ENCODE measurements around the gene ZNF549.

Gene ZNF549

DNA sequence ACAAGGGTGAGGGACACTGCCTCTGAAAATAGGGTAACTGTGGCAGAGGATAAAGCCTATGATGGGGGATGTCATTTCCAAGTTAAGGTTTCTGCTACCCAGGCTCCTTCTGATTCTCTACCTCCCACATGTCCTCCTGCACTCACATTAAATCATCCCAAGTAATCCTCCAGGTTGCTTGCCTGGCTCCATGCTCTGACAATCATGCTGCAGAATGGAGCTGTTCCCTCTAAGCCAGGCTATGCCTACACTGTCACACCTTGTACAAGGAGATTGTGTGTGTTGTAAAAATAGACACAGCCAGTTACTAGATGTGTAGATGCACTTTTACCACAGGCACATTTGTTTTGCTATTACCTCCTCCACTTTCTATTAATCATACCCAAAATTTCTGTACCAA is 43.6 kb downstream of the ZNF549 start:
- no peak for DNase-seq

DNA sequence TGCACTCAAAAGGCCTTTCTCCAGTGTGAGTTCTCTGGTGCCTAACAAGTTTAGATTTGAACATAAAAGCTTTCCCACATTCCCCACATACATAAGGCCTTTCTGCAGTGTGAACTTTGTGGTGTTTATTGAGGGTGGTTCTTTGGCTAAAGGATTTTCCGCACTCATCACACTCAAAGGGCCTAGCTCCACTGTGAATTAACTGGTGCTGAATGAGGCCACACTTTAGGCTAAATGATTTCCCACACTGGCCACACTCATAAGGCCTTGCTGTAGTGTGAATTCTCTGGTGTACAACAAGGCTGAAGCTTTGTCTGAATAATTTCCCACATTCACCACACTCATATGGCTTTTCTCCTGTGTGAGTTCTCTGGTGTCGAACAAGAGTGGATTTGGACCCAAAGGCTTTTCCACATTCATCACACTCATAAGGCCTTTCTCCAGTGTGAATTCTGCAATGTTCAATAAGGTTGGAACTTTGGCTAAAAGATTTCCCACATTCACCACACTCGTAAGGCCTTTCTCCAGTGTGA is 45.3 kb downstream of the ZNF549 start:
- no peak for DNase-seq

DNA sequence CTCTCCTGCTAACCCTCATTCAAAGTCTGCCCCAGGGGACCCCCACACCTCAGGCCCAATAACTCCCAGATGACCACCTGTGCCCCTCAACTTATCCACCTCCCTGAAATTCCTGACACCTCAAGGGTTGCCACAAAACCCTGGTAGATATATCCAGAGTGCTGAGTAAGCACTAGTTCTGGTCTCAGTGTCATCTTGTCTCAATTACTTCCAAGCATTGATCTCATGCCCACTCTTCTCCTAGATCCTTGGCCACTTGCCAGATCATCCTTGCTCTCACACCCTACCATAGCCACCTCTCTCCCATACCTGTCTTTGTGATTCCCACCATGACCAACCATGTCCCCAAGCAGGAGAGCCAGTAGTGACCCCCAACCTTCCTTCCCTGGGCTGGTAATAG is 49.5 kb downstream of the ZNF549 start:
- DNase-seq, result no peak

DNA sequence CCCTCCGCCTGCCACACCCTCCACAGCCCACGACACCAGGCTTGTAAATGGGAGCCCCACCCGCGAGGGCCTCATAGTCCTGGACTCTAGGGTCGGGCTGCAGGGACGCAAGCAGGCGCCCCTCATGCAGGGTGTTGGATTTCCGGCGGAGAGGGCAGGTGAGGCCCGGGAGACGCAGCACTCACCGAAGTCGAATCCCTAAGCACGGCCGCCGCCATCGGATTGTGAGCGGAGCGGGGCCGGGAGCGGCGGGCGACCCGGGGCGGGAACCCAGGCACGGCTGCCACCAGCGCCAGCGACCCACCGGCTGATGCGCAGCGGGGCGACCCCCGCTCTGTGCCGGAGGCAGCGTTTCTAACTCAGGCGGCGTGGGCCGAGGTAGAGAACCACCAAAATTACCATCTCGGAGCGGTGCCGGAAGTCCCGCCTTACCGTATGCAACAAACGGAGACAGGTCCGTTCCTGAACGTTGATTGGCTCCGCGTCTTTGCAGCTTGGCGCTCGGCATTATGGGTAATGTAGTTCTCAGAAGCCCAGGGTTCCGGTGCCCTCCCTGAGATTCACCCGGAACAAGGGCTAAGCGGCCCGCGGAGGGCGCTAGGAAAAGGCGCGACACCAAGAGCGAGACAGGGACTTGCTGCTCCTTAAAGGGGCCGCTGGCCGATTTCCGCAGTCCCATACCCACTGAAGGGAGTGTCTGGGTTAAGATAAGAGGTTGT is 51.5 kb downstream of the ZNF549 start, which contains the start of gene ZNF416:
Gene ZNF416 (minus strand): TSS at position 425 of the 719 bp plus-strand sequence. CDS start 207 bp downstream, at position 218.
- peak; percentile 99 for DNase-seq

DNA sequence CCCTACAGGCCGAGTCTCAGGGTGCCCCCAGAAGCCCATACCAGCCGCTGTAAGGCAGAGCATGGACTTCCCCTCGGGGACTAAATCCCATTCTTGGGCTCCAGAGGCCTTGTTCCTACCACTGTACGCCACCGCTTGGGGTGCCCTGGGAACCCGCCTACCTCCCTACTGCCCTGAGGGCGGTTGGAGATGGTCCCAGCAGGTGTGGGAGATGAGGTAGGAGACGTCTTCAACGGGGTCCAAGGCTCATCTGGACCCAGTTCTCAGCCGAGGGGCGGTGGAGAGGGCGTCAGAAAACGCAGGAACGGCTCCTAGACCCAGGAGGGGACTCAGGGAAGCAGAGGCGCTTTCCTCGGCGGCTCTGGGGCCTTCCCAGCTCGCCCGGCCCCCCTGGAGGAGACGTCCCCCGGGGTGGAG is 56.0 kb downstream of the ZNF549 start:
- DNase-seq, result no peak

DNA sequence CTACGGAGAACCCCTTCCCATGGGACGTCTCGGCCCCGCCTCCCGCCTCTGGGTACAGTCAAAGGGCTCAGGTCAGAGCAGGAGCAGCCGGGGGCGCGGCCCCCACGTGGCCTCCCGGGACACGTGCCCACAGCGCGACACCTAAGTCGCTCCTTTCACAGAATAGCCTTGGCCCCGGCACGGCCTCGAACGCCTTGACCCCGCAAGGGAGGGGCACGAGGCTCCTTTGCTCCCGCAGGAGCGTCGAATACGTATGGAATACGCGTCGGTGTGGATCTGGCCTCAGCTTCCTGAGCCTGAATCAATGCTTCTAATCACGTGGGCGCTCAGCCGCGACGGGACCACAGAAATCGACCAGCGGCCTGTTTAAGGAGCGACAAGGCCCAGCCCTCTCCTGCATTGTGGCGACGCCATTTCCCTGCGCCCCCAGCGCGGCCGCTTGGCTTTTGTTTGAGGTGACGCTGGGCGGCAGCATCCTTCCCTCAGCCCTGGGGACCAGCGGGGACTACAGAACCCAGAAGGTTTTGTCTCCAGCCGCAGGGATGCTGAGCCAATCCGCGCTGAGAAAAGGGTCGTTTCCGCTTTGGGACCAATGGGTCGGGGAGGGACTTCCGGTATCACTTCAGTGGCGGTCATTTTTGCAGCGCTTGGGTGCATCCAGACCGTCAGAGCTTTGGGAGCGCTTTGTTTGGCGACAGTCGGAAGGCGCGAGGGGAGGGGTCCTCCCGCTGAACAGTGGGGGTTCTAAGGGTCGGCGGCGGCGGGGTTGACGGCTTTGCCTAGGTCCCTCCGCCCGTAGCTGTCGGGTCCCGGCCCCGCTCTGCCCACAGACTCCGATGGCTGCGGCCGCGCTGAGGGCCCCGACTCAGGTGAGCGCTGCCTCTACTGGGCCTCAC is 56.6 kb downstream of the ZNF549 start, which contains the start of gene ZIK1:
Gene ZIK1 (plus strand): TSS at position 625 of the 896 bp plus-strand sequence. CDS start 212 bp downstream, at position 837.
- DNase-seq, result no peak

DNA sequence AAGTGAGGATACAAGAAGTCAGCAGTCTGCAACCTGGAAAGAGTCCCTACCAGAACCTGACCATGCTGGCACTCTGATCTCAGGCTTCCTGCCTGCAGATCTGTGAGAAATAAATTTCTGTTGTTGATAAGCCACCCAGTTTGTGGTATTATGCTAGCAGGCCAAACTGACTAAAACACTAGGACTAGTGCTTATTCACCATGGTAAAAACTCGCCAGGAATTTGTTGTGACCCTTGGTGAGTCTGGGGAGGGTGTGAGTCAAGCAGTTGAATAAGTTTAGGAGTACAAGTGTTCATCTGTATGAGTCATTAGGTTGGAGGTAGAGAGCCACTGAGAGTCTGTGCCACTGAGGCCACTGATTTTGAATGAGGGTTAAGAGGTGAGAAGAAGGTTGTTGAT is 60.4 kb downstream of the ZNF549 start:
- no peak for DNase-seq

DNA sequence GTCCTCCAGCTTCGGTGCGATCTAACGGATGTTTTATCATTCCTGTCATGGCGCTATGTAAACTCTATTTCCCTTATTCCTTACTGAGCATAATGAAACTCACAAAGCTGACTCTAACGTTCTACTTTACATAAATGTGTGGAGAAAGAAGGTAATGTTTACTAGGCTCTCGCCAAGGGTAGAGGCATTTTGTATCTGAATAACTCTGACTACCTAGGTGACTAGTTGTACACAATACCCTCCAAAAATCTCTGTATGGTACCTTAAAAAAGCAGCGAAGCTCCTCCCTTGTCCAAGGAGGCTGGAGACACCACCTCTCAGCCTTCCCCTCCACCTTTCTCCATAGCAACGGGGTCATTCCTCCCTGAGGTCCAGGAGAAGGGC is 72.2 kb downstream of the ZNF549 start:
- DNase-seq, result no peak

DNA sequence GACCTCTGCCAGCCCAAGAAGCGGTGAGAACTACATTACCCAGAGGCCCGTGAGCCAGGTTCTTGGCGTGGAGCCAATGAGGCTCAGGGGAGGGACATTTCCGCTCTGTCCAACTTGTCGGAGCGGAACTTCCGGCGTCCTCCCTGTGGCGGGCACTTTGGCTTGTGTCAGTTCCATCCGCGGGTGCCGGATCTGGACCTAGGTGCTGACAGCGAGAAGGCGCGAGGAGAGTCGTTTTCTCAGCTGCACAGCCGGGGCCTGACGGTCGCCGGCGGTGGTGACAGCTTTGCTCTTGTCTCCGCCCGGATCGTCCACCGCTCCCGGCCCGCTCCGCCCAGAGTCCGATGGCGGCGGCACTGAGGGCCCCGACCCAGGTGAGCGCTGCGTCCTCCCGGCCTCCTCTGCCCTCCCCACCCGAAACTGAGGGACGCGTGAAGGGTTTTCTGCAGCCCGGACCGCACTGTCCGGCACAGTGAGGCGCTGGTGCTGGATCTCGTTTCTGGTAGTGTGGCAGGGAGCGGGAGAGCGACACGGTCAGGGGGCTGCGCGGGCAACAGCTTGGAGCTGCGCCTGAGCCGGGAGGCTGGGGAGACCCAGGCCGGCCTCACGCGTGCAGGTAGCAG is 72.7 kb downstream of the ZNF549 start, which contains the start of gene ZNF530:
Gene ZNF530 (plus strand): TSS at position 125 of the 623 bp plus-strand sequence. CDS start 4,461 bp downstream, outside the sequence.
- peak; percentile 97 for DNase-seq

DNA sequence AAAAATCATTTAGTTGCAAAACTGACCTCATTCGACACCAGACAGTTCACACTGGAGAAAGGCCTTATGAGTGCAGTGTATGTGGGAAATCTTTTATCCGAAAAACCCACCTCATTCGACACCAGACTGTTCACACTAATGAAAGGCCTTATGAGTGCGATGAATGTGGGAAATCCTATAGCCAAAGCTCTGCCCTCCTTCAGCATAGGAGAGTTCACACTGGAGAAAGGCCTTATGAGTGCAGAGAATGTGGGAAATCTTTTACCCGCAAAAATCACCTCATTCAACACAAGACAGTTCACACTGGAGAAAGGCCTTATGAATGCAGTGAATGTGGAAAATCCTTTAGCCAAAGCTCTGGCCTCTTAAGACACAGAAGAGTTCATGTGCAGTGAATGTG is 79.8 kb downstream of the ZNF549 start:
- DNase-seq, result no peak
